Adipose tissue (tissue), 3 donors: ENCODE data around the gene MACO1. TPM values are rescaled to one million over a fixed set of nuclear protein-coding genes. Genes with fewer than 3 reads are reported as not detected.
"Not testable (repeated sequence)": the region's sequence is repeated elsewhere in the genome, so short reads cannot be mapped to it uniquely, and the experiment has no call there.

ENCODE experiments used
- H3K27ac ChIP-seq: one replicate; pipeline ENCODE4 v1.5.1; 2013; ENCODE audit warnings: low read depth, low read length
- WGBS, 3 donors: extraction: QIAGEN DNeasy Blood & Tissue Kit; methylation state at CpG; one replicate each; pipeline ENCODE4 v1.1.7; 2013; 5-methylcytosine and 5-hydroxymethylcytosine counted together
- polyA plus RNA-seq, 3 donors: library from polyadenylated mRNA; stranded (reverse); fragments of 200-250 nt; gene quantifications; one replicate each; pipeline ENCODE4 v1.2.3, GENCODE V29; 2013
- donor health status: healthy with polysubstance abuse.
- donor health status: Bipolar disorder and iron deficiency.
- donor health status: healthy.

Gene MACO1
- polyA plus RNA-seq, 3 donors, result 3.8 to 16.7 (median 6.4) TPM

DNA sequence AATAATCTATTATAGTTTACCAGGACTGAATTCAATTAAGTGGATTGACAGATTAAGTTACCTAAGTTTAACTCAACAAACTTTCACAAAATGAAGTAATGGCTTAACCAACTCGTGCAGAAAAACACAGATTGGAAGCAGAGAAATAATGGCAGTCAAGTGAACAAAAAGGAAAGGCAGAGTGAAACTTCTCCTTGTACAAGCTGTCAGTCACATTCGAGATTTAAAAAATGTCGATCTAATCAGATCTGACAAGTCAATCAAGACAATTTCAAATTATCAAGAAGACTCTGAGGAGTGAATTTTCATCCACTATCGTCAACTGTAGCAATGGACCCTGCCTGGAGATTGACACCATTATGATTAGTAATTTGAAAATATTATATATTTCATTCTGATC lies 13.4 kb upstream of the MACO1 start:
- WGBS, 3 donors, result 73 to 85% (median 84%) methylated on average over 3 to 4 of the region's 4 CpGs
- H3K27ac ChIP-seq, result not testable (repeated sequence)

- H3K27ac ChIP-seq, result not testable (repeated sequence)
- WGBS, 3 donors, result 85 to 100% (median 91%) methylated on average over 1 of the region's 1 CpG
Observed at GRCh38 chr1:25419339-25419738, 11.4 kb upstream of the MACO1 start.

- WGBS, 3 donors, result 87 to 96% (median 90%) methylated on average over 9 of the region's 9 CpGs
- H3K27ac ChIP-seq, result not testable (repeated sequence)
Observed at GRCh38 chr1:25420715-25421114, 10.0 kb upstream of the MACO1 start, which contains the start of gene RHCE. Gene RHCE, minus strand, starts transcription at chr1:25420825. Its CDS starts 39 bp downstream, at chr1:25420786.

DNA sequence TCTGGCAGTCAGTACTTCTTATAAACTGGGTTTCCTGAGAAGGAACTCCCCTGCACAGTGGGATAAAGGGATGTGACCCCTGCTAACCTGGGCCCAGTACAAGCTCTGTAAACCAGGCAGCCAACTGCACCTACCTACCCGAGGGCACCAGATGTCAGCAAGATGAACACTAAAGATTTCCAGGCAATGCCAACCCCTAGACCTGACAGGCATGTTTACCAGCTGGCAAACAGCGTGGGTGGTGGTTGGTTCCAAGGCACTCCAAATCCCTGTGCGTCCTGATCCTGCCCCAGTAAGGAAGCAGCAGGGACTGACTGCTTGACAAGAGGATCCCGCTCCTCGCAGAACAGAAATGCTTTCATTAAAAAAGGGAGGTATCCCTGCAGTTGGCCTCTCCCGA lies 7.5 kb upstream of the MACO1 start:
- not testable (repeated sequence) for H3K27ac ChIP-seq

GRCh38 chr1:25425098-25426085 lies 5.3 kb upstream of the MACO1 start:
- WGBS, 3 donors, result 48 to 82% (median 82%) methylated on average over 16 of the region's 16 CpGs
- no peak overlapping the region for H3K27ac ChIP-seq

More for the DNA sequence above, 7.5 kb upstream of the MACO1 start:
- 35 to 85% (median 76%) methylated on average over 4 to 6 of the region's 6 CpGs for WGBS, 3 donors

GRCh38 chr1:25427696-25428095 lies 3.0 kb upstream of the MACO1 start:
- WGBS, 3 donors, result 98 to 100% (median 100%) methylated on average over 1 of the region's 1 CpG
- H3K27ac ChIP-seq, result no peak overlapping the region

DNA sequence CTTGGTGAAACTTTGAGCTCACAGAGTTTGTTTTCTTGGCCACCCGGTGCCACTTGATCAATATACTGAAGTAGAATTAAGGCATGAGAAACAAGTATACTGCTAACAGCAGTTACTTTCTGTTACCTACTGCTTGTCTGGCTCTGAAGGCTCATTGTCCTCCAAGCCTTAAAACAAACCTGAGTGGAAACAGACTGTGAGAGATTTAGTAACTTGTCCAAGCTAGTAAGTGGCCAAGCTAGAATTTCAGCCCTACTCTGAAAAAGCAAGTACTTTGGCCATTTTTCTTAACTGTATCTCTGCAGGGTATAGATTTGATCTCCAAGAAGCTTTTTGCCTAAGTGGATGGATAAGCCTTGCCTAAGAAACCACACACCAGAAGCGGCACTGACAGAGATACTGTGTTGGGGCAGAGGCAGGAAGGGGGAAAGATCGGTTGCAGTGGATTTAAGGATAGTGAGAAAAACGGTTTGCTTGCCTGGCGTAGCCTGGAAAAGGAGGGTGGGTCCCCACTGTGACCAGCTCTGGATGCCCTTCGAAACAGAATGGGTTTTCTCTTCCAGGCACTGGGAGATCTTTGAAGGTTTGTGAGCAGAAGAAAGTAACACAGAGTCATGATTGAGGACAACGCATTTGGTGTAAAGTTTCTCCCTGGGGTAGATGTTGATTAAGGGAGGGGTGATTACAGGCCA lies 2.1 kb upstream of the MACO1 start:
- no peak overlapping the region for H3K27ac ChIP-seq
- WGBS, 3 donors, result 86 to 95% (median 94%) methylated on average over 7 of the region's 7 CpGs

DNA sequence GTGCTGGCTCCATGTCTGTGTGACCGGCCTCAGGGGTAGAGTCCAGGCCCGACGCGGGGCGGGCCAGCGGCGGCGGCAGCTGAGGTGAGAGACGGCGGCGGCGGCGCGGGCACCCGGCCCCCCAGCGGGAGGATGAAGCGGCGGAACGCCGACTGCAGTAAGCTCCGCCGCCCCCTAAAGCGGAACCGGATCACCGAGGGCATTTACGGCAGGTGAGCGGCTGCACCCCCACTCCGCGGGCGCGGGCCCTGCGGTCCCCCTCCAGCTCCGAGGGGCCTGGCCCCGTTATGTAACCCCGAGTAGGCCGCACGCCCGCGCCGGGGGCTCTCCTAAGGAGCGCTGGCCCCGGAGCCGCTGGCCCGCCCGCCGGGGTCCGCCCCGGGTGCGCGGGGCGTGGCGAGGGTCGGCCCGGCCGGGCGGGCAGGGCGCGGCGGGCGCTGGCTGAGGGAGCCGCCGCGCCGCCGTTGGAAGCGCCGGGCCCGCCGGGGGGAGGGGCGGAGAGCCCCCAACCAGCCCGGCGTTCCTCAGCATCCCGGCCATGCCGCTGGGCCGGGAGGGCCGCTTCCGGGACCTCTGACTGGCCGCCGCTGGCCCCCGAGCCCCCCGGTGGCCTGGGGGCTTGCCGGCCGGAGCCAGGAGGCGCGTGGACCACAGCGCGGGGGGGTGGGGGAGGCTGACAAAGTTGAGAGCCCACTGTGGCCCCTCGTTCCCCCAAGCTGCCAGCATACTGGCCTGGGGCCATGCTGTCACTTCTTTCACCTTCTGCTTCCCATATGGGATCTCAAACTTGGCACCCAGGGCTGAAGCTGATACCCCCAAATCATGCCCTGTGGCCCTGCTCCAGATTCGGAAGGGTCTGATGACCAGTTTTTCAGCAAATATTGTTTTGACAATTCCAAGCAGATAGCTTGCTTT lies 527 bp downstream of the MACO1 start:
- 1% methylated on average over 22 to 89 of the region's 89 CpGs for WGBS, 3 donors
- H3K27ac ChIP-seq, result no peak overlapping the region

DNA sequence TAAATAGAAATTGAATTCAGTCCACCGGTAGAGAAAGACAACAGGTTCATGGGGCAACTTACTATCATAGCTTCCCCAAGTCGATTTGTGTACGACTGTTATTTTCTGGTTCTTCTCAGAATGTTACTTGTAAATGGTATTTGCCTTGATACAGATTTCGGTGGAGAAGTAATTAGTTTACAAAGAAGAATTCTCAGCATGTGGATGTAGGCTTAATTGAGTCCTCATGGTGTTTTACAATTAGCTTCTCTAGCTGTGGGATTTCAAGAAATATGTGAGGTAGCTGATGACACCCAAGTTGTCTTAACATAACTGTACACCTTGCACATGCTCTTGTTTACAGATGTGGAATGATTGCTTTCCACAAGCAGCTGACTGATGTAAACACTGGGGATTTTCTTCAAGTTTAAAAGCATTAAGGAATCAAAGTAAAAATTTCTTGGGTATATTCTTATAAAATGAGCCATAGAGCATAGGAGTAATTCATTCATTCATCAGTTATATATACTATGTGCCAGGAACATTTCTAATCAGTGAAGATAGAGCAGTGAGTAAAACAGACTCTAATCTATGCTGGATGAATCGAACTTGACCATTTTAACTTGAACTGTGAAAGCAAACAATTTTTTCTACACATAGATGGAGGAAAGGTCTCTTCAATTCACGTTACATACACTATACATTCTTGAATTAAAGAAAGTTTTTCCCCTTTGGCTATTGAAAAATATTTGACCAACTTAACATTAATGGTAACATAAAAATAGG lies 1.4 kb downstream of the MACO1 start:
- WGBS, 3 donors, result 8 to 22% (median 18%) methylated on average over 6 of the region's 6 CpGs
- no peak overlapping the region for H3K27ac ChIP-seq

DNA sequence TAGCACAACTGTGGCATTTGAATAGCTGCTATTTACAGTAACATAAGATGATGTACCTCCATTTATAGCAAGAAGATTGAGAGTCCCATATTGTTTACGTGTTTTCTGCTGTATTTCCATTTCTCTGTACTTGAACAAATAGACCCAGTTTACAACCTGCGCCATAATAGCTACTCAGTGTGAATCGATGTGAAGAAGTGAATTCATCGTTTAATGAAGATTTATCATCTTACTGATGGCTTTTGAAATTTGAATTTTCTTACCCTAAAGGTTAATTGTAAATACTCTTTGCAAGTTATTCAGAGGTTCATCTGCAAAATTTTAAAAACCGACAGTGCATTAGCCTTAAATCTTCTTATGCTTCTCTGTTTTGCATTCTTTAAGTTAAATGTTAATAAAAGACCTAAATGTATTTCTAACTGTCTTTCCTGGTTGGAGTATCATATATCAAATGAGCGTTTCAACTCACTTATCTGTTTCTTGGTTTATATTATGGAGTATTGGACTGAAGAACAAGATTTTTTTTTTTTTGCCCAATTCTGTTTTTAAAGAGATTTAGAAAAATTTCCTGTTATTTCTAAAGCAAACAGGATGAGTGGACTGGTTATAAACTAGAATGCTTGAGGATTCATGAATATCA lies 2.2 kb downstream of the MACO1 start:
- H3K27ac ChIP-seq, result no peak overlapping the region
- WGBS, 3 donors, result 55 to 84% (median 83%) methylated on average over 6 of the region's 6 CpGs

- no peak overlapping the region for H3K27ac ChIP-seq
Observed at GRCh38 chr1:25433389-25434186, 2.9 kb downstream of the MACO1 start.

DNA sequence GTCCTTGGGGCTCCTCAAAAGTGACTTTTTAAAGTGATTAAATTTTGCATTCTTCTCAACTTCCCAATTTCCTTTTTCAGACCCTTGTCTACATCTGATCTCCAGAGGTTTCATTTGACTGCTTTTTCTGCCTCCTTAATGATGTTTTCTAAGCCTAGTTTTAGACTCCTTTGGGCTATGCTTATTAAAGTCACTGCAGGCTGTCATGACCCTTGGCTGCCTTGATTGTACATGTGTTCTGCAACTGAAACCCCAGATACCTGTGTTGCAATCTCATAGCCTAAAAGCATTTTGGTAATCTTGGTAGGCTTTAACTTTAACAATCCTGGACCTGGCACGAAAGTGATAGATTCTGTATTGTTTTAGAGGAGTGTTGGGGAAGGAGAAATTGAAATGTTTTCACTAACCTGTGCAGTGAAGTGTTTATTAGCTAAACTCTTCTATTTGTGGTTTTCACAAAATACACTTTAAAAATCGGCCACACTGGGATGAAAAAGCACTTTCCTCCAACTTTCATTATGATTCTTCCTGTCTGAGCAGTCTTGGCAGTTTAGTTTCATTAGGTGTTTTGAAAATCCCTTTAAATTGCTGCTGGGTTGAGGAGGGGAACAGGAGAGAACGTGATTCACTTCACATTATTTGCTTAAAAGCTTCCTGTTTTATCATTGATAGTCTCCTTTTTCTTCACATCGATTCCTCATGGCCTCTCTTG lies 4.9 kb downstream of the MACO1 start:
- H3K27ac ChIP-seq, result no peak overlapping the region
- WGBS, 3 donors, result 15 to 19% (median 17%) methylated on average over 4 of the region's 4 CpGs

More at GRCh38 chr1:25433389-25434186, 2.9 kb downstream of the MACO1 start:
- WGBS, 3 donors, result 20 to 52% (median 47%) methylated on average over 4 of the region's 4 CpGs

DNA sequence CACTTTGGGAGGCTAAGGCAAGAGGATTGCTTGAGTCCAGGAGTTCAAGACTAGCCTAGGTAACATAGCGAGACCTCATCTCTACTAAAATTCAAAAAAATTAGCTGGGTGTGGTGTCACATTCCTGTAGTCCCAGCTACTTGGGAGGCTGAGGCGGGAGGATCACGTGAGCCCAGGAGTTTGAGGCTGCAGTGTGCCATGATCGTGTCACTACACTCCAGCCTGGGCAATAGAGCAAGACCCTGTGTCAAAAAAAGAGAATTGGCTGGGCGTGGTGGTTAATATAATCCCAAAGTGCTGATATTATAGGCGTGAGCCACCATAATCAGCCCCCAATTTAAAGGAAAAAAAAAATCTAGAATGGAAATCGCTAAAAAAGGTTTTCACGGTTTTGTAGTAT lies 7.0 kb downstream of the MACO1 start:
- 96 to 97% (median 97%) methylated on average over 8 of the region's 8 CpGs for WGBS, 3 donors
- no peak overlapping the region for H3K27ac ChIP-seq

GRCh38 chr1:25439287-25439686 lies 8.6 kb downstream of the MACO1 start:
- 98 to 99% (median 98%) methylated on average over 6 of the region's 6 CpGs for WGBS, 3 donors
- no peak overlapping the region for H3K27ac ChIP-seq

DNA sequence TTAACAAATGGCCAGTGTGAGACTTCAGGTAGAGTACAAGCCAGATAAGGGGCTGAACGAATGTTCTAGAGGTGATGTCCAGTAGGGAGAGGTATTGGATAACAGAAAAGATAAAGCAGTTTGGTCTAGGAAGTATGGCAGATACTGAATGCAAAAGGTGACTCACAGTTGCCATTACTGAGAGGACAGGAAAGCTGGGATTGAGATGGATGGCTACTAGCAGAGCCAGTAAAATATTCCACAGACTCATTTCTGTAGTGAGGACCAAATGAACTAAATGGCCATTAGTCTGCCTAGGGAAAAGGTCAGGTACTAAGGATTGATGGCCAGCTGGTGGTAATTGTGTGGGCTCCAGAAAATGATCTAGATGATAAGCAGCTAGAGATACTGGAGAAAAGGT lies 11.5 kb downstream of the MACO1 start:
- H3K27ac ChIP-seq, result no peak overlapping the region
- WGBS, 3 donors, result 26 to 72% (median 68%) methylated on average over 1 of the region's 1 CpG
